Bronchial epithelial cell (primary cell): Measurements from ENCODE around the gene MOCS3. TPM values are rescaled to one million over a fixed set of nuclear protein-coding genes. Genes with fewer than 3 reads are reported as not detected.

ENCODE experiments used
- DNase-seq: peaks from one replicate; pipeline ENCODE4 v3.0.0-alpha.2; 2010; ENCODE audit warnings: low read depth
- FAIRE-seq: peaks from 2 replicates; lab custom pipeline; 2011; peaks lifted over from hg19 to GRCh38; lab: Jason Lieb, UNC
- H3K27me3 ChIP-seq: 2 replicates; pipeline ENCODE4 v1.5.1; 2011; ENCODE audit warnings: low read length; ENCODE audit not compliant: control insufficient read depth, insufficient read depth
- H3K36me3 ChIP-seq: 2 replicates; pipeline ENCODE4 v1.5.1; 2011; ENCODE audit warnings: low read length; ENCODE audit not compliant: control insufficient read depth, insufficient read depth
- H3K4me3 ChIP-seq: 2 replicates; pipeline ENCODE4 v1.5.1; 2011; ENCODE audit warnings: mild to moderate bottlenecking, low read depth, low read length, control low read depth
- CTCF ChIP-seq: IDR thresholded peaks from 2 replicates; pipeline ENCODE4 v1.5.1; 2011; ENCODE audit warnings: mild to moderate bottlenecking, moderate library complexity, low read length, control low read depth, inconsistent platforms; ENCODE audit not compliant: insufficient read depth, severe bottlenecking
- total RNA-seq: library from RNA; depleted of rRNA; stranded (reverse); fragments of >200 nt; gene quantifications from 2 replicates; pipeline ENCODE4 v1.2.1, GENCODE V29; 2014

Gene MOCS3
- total RNA-seq, 1 donor from 2014 or later: 9.7 TPM

- H3K36me3 ChIP-seq: no peaks in the 10 kb centered on the region
- H3K27me3 ChIP-seq: no peaks in the 10 kb centered on the region
- DNase-seq (no peak), FAIRE-seq (no peak)
- TF ChIP-seq CTCF: no peak
- H3K4me3 ChIP-seq: no peak overlapping the region
Observed at GRCh38 chr20:50921803-50922501, 36.7 kb upstream of the MOCS3 start.

- H3K36me3 ChIP-seq: peaks cover 3% of the 10 kb centered on the region
- FAIRE-seq: no peak
- TF ChIP-seq CTCF: no peak
Observed at GRCh38 chr20:50924261-50924920, 34.2 kb upstream of the MOCS3 start.

GRCh38 chr20:50926530-50926929 lies 32.1 kb upstream of the MOCS3 start:
- Histone ChIP-seq H3K27me3 (no peaks in the 10 kb centered on the region), H3K4me3 (no peak overlapping the region), H3K36me3 (peaks cover 3% of the 10 kb centered on the region)
- TF ChIP-seq CTCF: no peak
- no peak for DNase-seq
- FAIRE-seq: no peak

More at GRCh38 chr20:50924261-50924920, 34.2 kb upstream of the MOCS3 start:
- DNase-seq: no peak
- H3K4me3 ChIP-seq: no peak overlapping the region
- H3K27me3 ChIP-seq: no peaks in the 10 kb centered on the region

GRCh38 chr20:50928469-50928868 lies 30.1 kb upstream of the MOCS3 start:
- FAIRE-seq (no peak), DNase-seq (no peak)
- H3K36me3 ChIP-seq: peaks cover 3% of the 10 kb centered on the region
- no peak overlapping the region for H3K4me3 ChIP-seq
- no peaks in the 10 kb centered on the region for H3K27me3 ChIP-seq
- TF ChIP-seq CTCF: no peak

- DNase-seq (peak; percentile 92), FAIRE-seq (no peak)
- H3K36me3 ChIP-seq: peaks cover 3% of the 10 kb centered on the region
- no peaks in the 10 kb centered on the region for H3K27me3 ChIP-seq
- peak overlapping the region; percentile 82 for H3K4me3 ChIP-seq
- TF ChIP-seq CTCF: peak; percentile 99
Observed at GRCh38 chr20:50929299-50930138, 29.1 kb upstream of the MOCS3 start.
